MM.1S (cell line): ENCODE results near the gene OR8G5.
"Not testable (repeated sequence)": the region's sequence is repeated elsewhere in the genome, so short reads cannot be mapped to it uniquely, and the experiment has no call there.

Experiments
- DNase-seq: peaks from one replicate; pipeline ENCODE4 v3.0.0-alpha.2; 2015
- H2AFZ ChIP-seq: fragments of 300-600 bp; sonication (generic); 2 replicates; pipeline ENCODE4 v1.6.0; 2016; ENCODE audit warnings: antibody characterized with exemption, low read length
- H3F3A ChIP-seq: fragments of 300-600 bp; sonication (generic); 2 replicates; pipeline ENCODE4 v1.6.1; 2016; ENCODE audit warnings: mild to moderate bottlenecking, antibody characterized with exemption, low read length, moderate library complexity, mixed read lengths; ENCODE audit not compliant: insufficient read depth
- H3K27ac ChIP-seq: fragments of 300-600 bp; sonication (generic); 2 replicates; pipeline ENCODE4 v1.5.1; 2016; ENCODE audit warnings: mild to moderate bottlenecking, low read length
- H3K27me3 ChIP-seq: fragments of 300-600 bp; sonication (generic); replicated peaks from 2 replicates; pipeline ENCODE4 v1.6.0; 2016; ENCODE audit warnings: low read length; ENCODE audit not compliant: insufficient read depth
- H3K36me3 ChIP-seq: fragments of 300-600 bp; sonication (generic); replicated peaks from 2 replicates; pipeline ENCODE4 v1.6.1; 2016; ENCODE audit warnings: mild to moderate bottlenecking, low read length, mixed read lengths; ENCODE audit not compliant: insufficient read depth
- H3K4me1 ChIP-seq: fragments of 300-600 bp; sonication (generic); 2 replicates; pipeline ENCODE4 v1.6.1; 2016; ENCODE audit warnings: low read length, mixed read lengths
- H3K4me2 ChIP-seq: fragments of 300-600 bp; sonication (generic); 2 replicates; pipeline ENCODE4 v1.6.0; 2016; ENCODE audit warnings: low read depth, low read length
- H3K4me3 ChIP-seq: fragments of 300-600 bp; sonication (generic); 2 replicates; pipeline ENCODE4 v1.5.1; 2016; ENCODE audit warnings: low read length, mixed read lengths
- H3K79me2 ChIP-seq: fragments of 300-600 bp; sonication (generic); 2 replicates; pipeline ENCODE4 v1.6.1; 2016; ENCODE audit warnings: mixed run types, low read length, mixed read lengths
- H3K9ac ChIP-seq: fragments of 300-600 bp; sonication (generic); 2 replicates; pipeline ENCODE4 v1.6.1; 2016; ENCODE audit warnings: low read length, mixed read lengths
- H3K9me2 ChIP-seq: fragments of 300-600 bp; sonication (generic); replicated peaks from 2 replicates; pipeline ENCODE4 v1.6.1; 2016; ENCODE audit warnings: mild to moderate bottlenecking, low read length, mixed read lengths; ENCODE audit not compliant: insufficient read depth
- H3K9me3 ChIP-seq: fragments of 300-600 bp; sonication (generic); replicated peaks from 2 replicates; pipeline ENCODE4 v1.6.1; 2016; ENCODE audit warnings: mild to moderate bottlenecking, low read length, mixed read lengths; ENCODE audit not compliant: insufficient read depth
- H4K20me1 ChIP-seq: fragments of 300-600 bp; sonication (generic); 2 replicates; pipeline ENCODE4 v1.6.1; 2016; ENCODE audit warnings: mild to moderate bottlenecking, low read length, moderate library complexity, mixed read lengths; ENCODE audit not compliant: insufficient read depth
- CTCF ChIP-seq: fragments of 300-600 bp; sonication (generic); IDR thresholded peaks from 2 replicates; pipeline ENCODE4 v1.5.1; 2016; ENCODE audit warnings: antibody characterized with exemption, low read length, mixed read lengths
- EZH2 ChIP-seq: fragments of 300-600 bp; sonication (generic); optimal IDR thresholded peaks from 2 replicates; pipeline ENCODE3; 2017; ENCODE audit warnings: low read depth, mild to moderate bottlenecking, antibody characterized with exemption, low read length, mixed read lengths
- EZH2phosphoT487 ChIP-seq: fragments of 300-600 bp; sonication (generic); IDR thresholded peaks from 2 replicates; pipeline ENCODE4 v1.6.1; 2018; ENCODE audit warnings: antibody characterized with exemption, low read length

OR8G5 gene

GRCh38 chr11:124222407-124222806, 33.8 kb upstream of the OR8G5 start:
- no peaks in the 10 kb centered on the region for H3K9me2 ChIP-seq
- H3K9ac ChIP-seq, result no peak overlapping the region
- no peaks in the 10 kb centered on the region for H3K36me3 ChIP-seq
- H3F3A ChIP-seq, result no peaks in the 10 kb centered on the region
- H3K4me1 ChIP-seq, result no peaks in the 10 kb centered on the region
- H4K20me1 ChIP-seq, result no peaks in the 10 kb centered on the region
- H2AFZ ChIP-seq, result no peak overlapping the region
- no peak for TF ChIP-seq CTCF
- TF ChIP-seq EZH2, result no peak
- TF ChIP-seq EZH2phosphoT487, result no peak
- no peaks in the 10 kb centered on the region for H3K79me2 ChIP-seq
- no peak overlapping the region for H3K4me3 ChIP-seq
- H3K27me3 ChIP-seq, result no peaks in the 10 kb centered on the region
- H3K27ac ChIP-seq, result no peak overlapping the region
- no peak for DNase-seq
- H3K4me2 ChIP-seq, result no peak overlapping the region
- H3K9me3 ChIP-seq, result no peaks in the 10 kb centered on the region

- not testable (repeated sequence) for H3K79me2 ChIP-seq, H3K4me1 ChIP-seq, H2AFZ ChIP-seq, DNase-seq, H3K27me3 ChIP-seq, H3K27ac ChIP-seq, H3K9ac ChIP-seq, H3K36me3 ChIP-seq, H3K4me3 ChIP-seq, H3K9me3 ChIP-seq, H3K4me2 ChIP-seq, H3F3A ChIP-seq, H4K20me1 ChIP-seq, H3K9me2 ChIP-seq
Observed at GRCh38 chr11:124224618-124225423, 31.4 kb upstream of the OR8G5 start.

GRCh38 chr11:124225471-124225870, 30.7 kb upstream of the OR8G5 start:
- H3F3A ChIP-seq, result no peaks in the 10 kb centered on the region
- H3K4me1 ChIP-seq, result no peaks in the 10 kb centered on the region
- no peaks in the 10 kb centered on the region for H3K9me2 ChIP-seq
- no peak for DNase-seq
- no peaks in the 10 kb centered on the region for H3K36me3 ChIP-seq
- no peak overlapping the region for H3K4me3 ChIP-seq
- H2AFZ ChIP-seq, result no peak overlapping the region
- H3K27me3 ChIP-seq, result no peaks in the 10 kb centered on the region
- H3K9ac ChIP-seq, result no peak overlapping the region
- H3K79me2 ChIP-seq, result no peaks in the 10 kb centered on the region
- H3K27ac ChIP-seq, result no peak overlapping the region
- no peaks in the 10 kb centered on the region for H3K9me3 ChIP-seq
- TF ChIP-seq CTCF (no peak), EZH2 (no peak), EZH2phosphoT487 (no peak)
- H4K20me1 ChIP-seq, result no peaks in the 10 kb centered on the region
- H3K4me2 ChIP-seq, result no peak overlapping the region

- no peak overlapping the region for H3K9ac ChIP-seq
- H3K4me3 ChIP-seq, result no peak overlapping the region
- H3K9me2 ChIP-seq, result no peaks in the 10 kb centered on the region
- H3K36me3 ChIP-seq, result no peaks in the 10 kb centered on the region
- H4K20me1 ChIP-seq, result no peaks in the 10 kb centered on the region
- H2AFZ ChIP-seq, result no peak overlapping the region
- no peaks in the 10 kb centered on the region for H3K9me3 ChIP-seq
- H3K79me2 ChIP-seq, result no peaks in the 10 kb centered on the region
- TF ChIP-seq CTCF (no peak), EZH2 (no peak), EZH2phosphoT487 (no peak)
- no peak overlapping the region for H3K4me2 ChIP-seq
- no peak for DNase-seq
- no peaks in the 10 kb centered on the region for H3F3A ChIP-seq
- no peaks in the 10 kb centered on the region for H3K27me3 ChIP-seq
- H3K4me1 ChIP-seq, result no peaks in the 10 kb centered on the region
- H3K27ac ChIP-seq, result no peak overlapping the region
Observed at GRCh38 chr11:124233376-124233775, 22.8 kb upstream of the OR8G5 start.
